Uterus (tissue), 4 donors: ENCODE data around the gene CTDP1. TPM values are rescaled to one million over a fixed set of nuclear protein-coding genes. Genes with fewer than 3 reads are reported as not detected.
"Not testable (repeated sequence)": the region's sequence is repeated elsewhere in the genome, so short reads cannot be mapped to it uniquely, and the experiment has no call there.

Experiments used
- DNase-seq, 2 donors: peaks; one replicate each; pipeline ENCODE4 v3.0.0-alpha.2; 2019 to 2020
- H3K27ac ChIP-seq, 2 donors: fragments of 200-600 bp; sonication (generic); 1 replicate in 1 of 2; 2 replicates in 1 of 2; pipeline ENCODE4 v1.5.1; 2016 to 2018
- H3K27me3 ChIP-seq, 2 donors: fragments of 200-600 bp; sonication (generic); one replicate each; pipeline ENCODE4 v1.5.1; 2018 to 2019; ENCODE audit warnings: control low read depth in 1 of 2
- H3K36me3 ChIP-seq, 2 donors: fragments of 200-600 bp; sonication (generic); one replicate each; pipeline ENCODE4 v1.5.1; 2019; ENCODE audit warnings: control low read depth in 1 of 2
- H3K4me1 ChIP-seq, 2 donors: fragments of 200-600 bp; sonication (generic); one replicate each; pipeline ENCODE4 v1.5.1; 2018 to 2019; ENCODE audit warnings: control low read depth in 1 of 2
- H3K4me3 ChIP-seq, 2 donors: fragments of 200-600 bp; sonication (generic); 1 replicate in 1 of 2; 2 replicates in 1 of 2; pipeline ENCODE4 v1.5.1; 2018 to 2019; ENCODE audit warnings: mild to moderate bottlenecking in 1 of 2
- H3K9me3 ChIP-seq, 2 donors: fragments of 200-600 bp; sonication (generic); one replicate each; pipeline ENCODE4 v1.5.1; 2019; ENCODE audit warnings: control low read depth in 1 of 2
- POLR2A ChIP-seq, 2 donors: fragments of 450-650 bp; IDR thresholded peaks; one replicate each; pipeline ENCODE4 v1.6.1; 2016; ENCODE audit warnings: antibody characterized with exemption in 2 of 2, mild to moderate bottlenecking in 1 of 2, moderate library complexity in 1 of 2
- intact Hi-C: fragments of 100-400 bp; cut with DNase I; formaldehyde crosslinking; loops from one replicate; pipeline ENCODE4 v1.15.1; 2023; ENCODE audit warnings: low total_unique reads
- total RNA-seq, 4 donors: library from RNA; depleted of rRNA in 3 of 4; stranded (reverse); fragments of >200 nt in 3 of 4; gene quantifications; one replicate each; pipeline versions ENCODE4 v1.1.0 to v1.2.4, GENCODE V29; 2014 to 2023
- TF ChIP-seq, protein P1 (sequence below), 4 experiments: fragments of 200-600 bp in 2 of 4; fragments of 450-650 bp in 2 of 4; sonication (generic) in 2 of 4; IDR thresholded peaks; one replicate each; pipeline ENCODE4 v1.5.1; 2016 to 2019; ENCODE audit warnings: antibody characterized with exemption in 4 of 4, mild to moderate bottlenecking in 2 of 4, moderate library complexity in 1 of 4
- donor health status: DM: yes; HTN: yes; CAD: no.

CTDP1 gene
- total RNA-seq, 4 donors from 2014 or later, result 6.2 to 22.5 (median 20.4) TPM

DNA sequence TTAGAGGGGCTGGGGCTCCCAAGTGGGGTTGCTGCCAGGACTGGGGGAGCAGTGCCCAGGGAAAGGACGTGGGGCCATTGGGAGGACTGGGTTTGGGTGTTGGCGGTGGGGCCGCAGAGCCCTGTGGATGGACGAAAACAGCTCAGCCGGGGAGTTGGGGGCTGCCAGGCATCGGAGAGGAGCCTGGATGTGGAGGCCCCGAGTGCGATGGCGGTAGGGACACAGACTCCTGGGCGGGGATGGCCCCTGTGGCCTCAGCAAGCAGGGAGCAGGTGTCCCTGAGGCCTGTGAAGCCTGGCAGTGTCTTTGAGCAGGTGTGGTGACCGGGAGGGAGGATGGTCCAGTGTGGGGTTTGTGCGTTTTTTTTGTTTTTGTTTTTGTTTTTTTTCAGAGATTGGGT, 13.3 kb downstream of the CTDP1 start:
- TF ChIP-seq POLR2A (IDR thresholded peaks at IDR 0.05), result no peak
- TF ChIP-seq, protein P1, sequence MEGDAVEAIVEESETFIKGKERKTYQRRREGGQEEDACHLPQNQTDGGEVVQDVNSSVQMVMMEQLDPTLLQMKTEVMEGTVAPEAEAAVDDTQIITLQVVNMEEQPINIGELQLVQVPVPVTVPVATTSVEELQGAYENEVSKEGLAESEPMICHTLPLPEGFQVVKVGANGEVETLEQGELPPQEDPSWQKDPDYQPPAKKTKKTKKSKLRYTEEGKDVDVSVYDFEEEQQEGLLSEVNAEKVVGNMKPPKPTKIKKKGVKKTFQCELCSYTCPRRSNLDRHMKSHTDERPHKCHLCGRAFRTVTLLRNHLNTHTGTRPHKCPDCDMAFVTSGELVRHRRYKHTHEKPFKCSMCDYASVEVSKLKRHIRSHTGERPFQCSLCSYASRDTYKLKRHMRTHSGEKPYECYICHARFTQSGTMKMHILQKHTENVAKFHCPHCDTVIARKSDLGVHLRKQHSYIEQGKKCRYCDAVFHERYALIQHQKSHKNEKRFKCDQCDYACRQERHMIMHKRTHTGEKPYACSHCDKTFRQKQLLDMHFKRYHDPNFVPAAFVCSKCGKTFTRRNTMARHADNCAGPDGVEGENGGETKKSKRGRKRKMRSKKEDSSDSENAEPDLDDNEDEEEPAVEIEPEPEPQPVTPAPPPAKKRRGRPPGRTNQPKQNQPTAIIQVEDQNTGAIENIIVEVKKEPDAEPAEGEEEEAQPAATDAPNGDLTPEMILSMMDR (IDR thresholded peaks at IDR 0.05), result no peak
- no peaks in the 10 kb centered on the region for H3K36me3 ChIP-seq
- intact Hi-C loops, result no loop called here
- DNase-seq, result no peak
- no peak overlapping the region for H3K4me3 ChIP-seq
- H3K27me3 ChIP-seq, result no peaks in the 10 kb centered on the region
- no peaks in the 10 kb centered on the region for H3K9me3 ChIP-seq
- H3K4me1 ChIP-seq, result no peaks in the 10 kb centered on the region
- H3K27ac ChIP-seq, result no peak overlapping the region

DNA sequence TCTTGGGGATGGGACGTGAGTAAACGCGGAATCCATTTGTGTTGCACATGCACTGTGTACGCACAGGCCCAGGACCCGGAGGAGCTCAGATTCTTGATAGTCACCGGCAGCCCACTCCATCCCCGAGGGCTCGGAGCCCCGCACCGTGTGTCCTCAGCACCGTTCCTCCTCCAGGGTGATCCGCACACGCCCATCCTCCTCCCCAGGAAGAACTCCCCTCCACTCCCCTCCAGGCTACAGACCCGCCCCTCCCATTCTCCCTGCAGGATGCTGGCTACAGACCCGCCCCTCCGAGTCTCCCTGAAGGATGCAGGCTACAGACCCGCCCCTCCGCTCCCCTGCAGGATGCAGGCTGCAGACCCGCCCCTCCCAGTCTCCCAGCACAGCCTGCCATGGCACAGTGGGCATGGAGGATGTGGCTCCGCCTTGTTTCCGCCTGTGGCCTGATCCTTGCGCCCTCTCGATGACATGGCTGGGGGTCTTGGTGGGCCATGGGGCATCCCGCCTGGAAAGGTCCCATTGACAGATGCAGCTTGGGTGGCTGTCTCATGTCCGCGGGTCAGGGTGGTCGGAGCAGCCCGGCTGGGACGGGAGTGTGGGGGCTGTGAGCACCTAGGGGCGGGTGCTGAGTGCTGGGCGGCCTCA, 14.1 kb downstream of the CTDP1 start:
- Histone ChIP-seq H3K27ac (no peak overlapping the region), H3K36me3 (no peaks in the 10 kb centered on the region), H3K9me3 (no peaks in the 10 kb centered on the region), H3K4me3 (no peak overlapping the region), H3K27me3 (no peaks in the 10 kb centered on the region), H3K4me1 (no peaks in the 10 kb centered on the region)
- intact Hi-C loops, result no loop called here
- no peak for DNase-seq
- TF ChIP-seq, protein P1 (IDR thresholded peaks at IDR 0.05), result no peak
- TF ChIP-seq POLR2A (IDR thresholded peaks at IDR 0.05), result no peak

DNA sequence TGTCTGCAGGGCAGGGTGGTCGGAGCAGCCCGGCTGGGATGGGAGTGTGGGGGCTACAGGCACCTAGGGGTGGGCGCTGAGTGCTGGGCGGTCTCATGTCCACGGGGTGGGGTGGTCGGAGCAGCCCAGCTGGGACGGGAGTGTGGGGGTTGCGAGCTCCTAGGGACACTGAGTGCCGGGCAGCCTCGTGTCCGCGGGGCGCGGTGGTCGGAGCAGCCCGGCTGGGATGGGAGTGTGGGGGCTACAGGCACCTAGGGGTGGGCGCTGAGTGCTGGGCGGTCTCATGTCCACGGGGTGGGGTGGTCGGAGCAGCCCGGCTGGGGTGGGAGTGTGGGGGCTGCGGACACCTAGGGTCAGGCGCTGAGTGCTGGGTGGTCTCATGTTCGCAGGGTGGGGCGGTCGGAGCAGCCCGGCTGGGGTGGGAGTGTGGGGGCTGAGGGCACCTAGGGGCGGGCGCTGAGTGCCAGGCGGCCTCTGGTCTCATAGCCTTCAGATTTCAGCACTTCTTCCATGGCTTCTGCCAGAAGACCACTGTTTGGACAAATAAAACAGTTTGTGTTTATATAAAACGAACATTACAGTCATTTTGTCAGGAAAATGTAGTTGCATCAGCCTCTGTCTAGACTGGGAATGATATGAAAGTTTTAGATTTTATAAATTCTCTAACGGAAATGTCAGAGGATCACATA, 14.7 kb downstream of the CTDP1 start:
- H3K27ac ChIP-seq, H3K4me1 ChIP-seq, DNase-seq, intact Hi-C loops, H3K27me3 ChIP-seq, H3K4me3 ChIP-seq, H3K9me3 ChIP-seq, H3K36me3 ChIP-seq: not testable (repeated sequence)

DNA sequence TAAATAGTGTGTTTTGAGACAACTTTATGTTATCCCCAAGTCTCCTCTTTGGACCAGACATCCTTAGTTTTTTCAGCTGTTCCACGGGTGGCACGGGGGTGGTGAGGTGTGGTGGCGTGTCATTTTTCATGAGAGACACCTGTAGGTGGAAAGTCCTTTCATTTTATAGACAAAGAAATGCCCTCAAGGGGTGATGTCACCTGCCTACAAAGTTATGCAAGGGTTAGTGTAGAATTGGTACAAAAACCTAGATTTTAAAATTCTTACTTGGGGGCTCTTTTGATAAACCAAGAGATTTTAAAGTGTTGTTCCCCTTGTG, 15.3 kb downstream of the CTDP1 start:
- no peaks in the 10 kb centered on the region for H3K9me3 ChIP-seq
- TF ChIP-seq POLR2A (IDR thresholded peaks at IDR 0.05), result no peak
- TF ChIP-seq, protein P1 (IDR thresholded peaks at IDR 0.05), result no peak
- no peaks in the 10 kb centered on the region for H3K4me1 ChIP-seq
- H3K36me3 ChIP-seq, result no peaks in the 10 kb centered on the region
- no peak overlapping the region for H3K4me3 ChIP-seq
- intact Hi-C loops, result no loop called here
- DNase-seq, result no peak
- H3K27ac ChIP-seq, result no peak overlapping the region
- H3K27me3 ChIP-seq, result no peaks in the 10 kb centered on the region

DNA sequence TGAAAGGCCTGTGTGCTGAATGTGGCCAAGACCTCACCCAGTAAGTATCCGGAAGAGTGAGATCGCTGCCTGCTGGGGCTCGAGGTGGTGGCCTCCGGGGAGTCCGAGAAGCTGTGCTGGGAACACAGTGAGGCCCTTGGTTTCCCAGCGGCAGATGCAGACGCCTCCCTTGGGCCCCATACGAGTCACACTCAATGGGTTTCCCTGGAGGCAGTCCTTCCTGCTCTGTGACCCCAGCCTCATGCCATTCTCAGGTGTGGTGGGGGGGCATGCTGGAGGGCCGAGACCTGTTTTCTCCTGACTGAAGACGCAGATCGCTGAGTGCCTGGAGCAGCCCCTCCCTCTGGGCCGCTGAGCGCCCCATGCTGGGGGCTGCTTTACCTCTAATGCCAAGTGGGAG, 15.7 kb downstream of the CTDP1 start:
- no peaks in the 10 kb centered on the region for H3K27me3 ChIP-seq
- no peak overlapping the region for H3K27ac ChIP-seq
- no peaks in the 10 kb centered on the region for H3K9me3 ChIP-seq
- H3K4me3 ChIP-seq, result no peak overlapping the region
- no peaks in the 10 kb centered on the region for H3K36me3 ChIP-seq
- H3K4me1 ChIP-seq, result no peaks in the 10 kb centered on the region
- DNase-seq, result no peak
- intact Hi-C loops, result no loop called here
- TF ChIP-seq, protein P1 (IDR thresholded peaks at IDR 0.05), result no peak
- TF ChIP-seq POLR2A (IDR thresholded peaks at IDR 0.05), result no peak
